Testis (tissue), 3 donors: ENCODE results near the gene ST6GALNAC1. TPM values are rescaled to one million over a fixed set of nuclear protein-coding genes. Genes with fewer than 3 reads are reported as not detected.

ENCODE experiments used
- DNase-seq: peaks from one replicate; pipeline ENCODE4 v3.0.0-alpha.2; 2019
- H3K27ac ChIP-seq, 2 donors: fragments of 200-600 bp; sonication (generic); one replicate each; pipeline ENCODE4 v1.5.1; 2019
- H3K27me3 ChIP-seq: fragments of 200-600 bp; sonication (generic); one replicate; pipeline ENCODE4 v1.5.1; 2019
- H3K36me3 ChIP-seq: fragments of 200-600 bp; sonication (generic); one replicate; pipeline ENCODE4 v1.5.1; 2017; ENCODE audit warnings: low read depth; ENCODE audit errors: missing control alignments
- H3K4me1 ChIP-seq: fragments of 200-600 bp; sonication (generic); one replicate; pipeline ENCODE4 v1.5.1; 2019
- H3K4me3 ChIP-seq, 2 donors: fragments of 200-600 bp; sonication (generic); one replicate each; pipeline ENCODE4 v1.5.1; 2017 to 2019
- H3K9me3 ChIP-seq: fragments of 200-600 bp; sonication (generic); one replicate; pipeline ENCODE4 v1.5.1; 2017
- CTCF ChIP-seq, 3 experiments: fragments of 450-650 bp in 2 of 3; fragments of 200-600 bp in 1 of 3; sonication (generic) in 1 of 3; IDR thresholded peaks; one replicate each; pipeline ENCODE4 v1.5.1; 2016 to 2019; ENCODE audit warnings: antibody characterized with exemption in 3 of 3, mild to moderate bottlenecking in 2 of 3, moderate library complexity in 1 of 3
- POLR2A ChIP-seq: fragments of 450-650 bp; IDR thresholded peaks from one replicate; pipeline ENCODE4 v1.6.1; 2017; ENCODE audit warnings: antibody characterized with exemption, mild to moderate bottlenecking, moderate library complexity
- WGBS, 2 donors: methylation state at CpG; one replicate each; pipeline ENCODE4 v1.1.5; 2018; 5-methylcytosine and 5-hydroxymethylcytosine counted together
- intact Hi-C: fragments of 100-400 bp; cut with DNase I; formaldehyde crosslinking; loops from one replicate; pipeline ENCODE4 v1.15.1; 2023; ENCODE audit warnings: low total_unique reads
- polyA plus RNA-seq: library from polyadenylated mRNA; stranded (reverse); fragments of 350-450 nt; fragmentation: Illumina TruSeq; extraction: RNeasy Lipid Tissue Mini Kit (QIAGEN cat#74804); gene quantifications from one replicate; pipeline ENCODE4 v1.2.3, GENCODE V29; 2014; ENCODE audit warnings: low read depth, low replicate concordance; ENCODE audit not compliant: insufficient read depth
- total RNA-seq, 2 donors: library from RNA; depleted of rRNA; stranded (reverse); fragments of >200 nt; gene quantifications; one replicate each; pipeline ENCODE4 v1.2.3, GENCODE V29; 2016

The ST6GALNAC1 gene
- total and polyA plus RNA-seq, 3 donors from 2014 or later = 11.9 to 20.6 (median 20.1) TPM

GRCh38 chr17:76650504-76650903 is 6.9 kb upstream of the ST6GALNAC1 start:
- DNase-seq = no peak
- no peaks in the 10 kb centered on the region for H3K36me3 ChIP-seq
- no peaks in the 10 kb centered on the region for H3K27me3 ChIP-seq
- no peak overlapping the region for H3K4me3 ChIP-seq
- no peak overlapping the region for H3K27ac ChIP-seq
- 92 to 95% methylated on average over 5 of the region's 5 CpGs for WGBS, 2 donors
- H3K4me1 ChIP-seq = no peaks in the 10 kb centered on the region
- intact Hi-C loops = no loop called here
- H3K9me3 ChIP-seq = no peaks in the 10 kb centered on the region
- TF ChIP-seq CTCF (IDR thresholded peaks at IDR 0.05) = no peak
- no peak for TF ChIP-seq POLR2A

GRCh38 chr17:76646712-76647111 is 3.2 kb upstream of the ST6GALNAC1 start:
- TF ChIP-seq CTCF (IDR thresholded peaks at IDR 0.05) (no peak), POLR2A (no peak)
- Histone ChIP-seq H3K9me3 (no peaks in the 10 kb centered on the region), H3K4me1 (no peaks in the 10 kb centered on the region), H3K36me3 (no peaks in the 10 kb centered on the region), H3K4me3 (no peak overlapping the region), H3K27me3 (no peaks in the 10 kb centered on the region), H3K27ac (no peak overlapping the region)
- 80 to 83% methylated on average over 1 of the region's 1 CpG for WGBS, 2 donors
- no peak for DNase-seq
- intact Hi-C loops = no loop called here

- DNase-seq = no peak
- WGBS, 2 donors = 89 to 94% methylated on average over 5 of the region's 5 CpGs
- Histone ChIP-seq H3K4me1 (no peaks in the 10 kb centered on the region), H3K4me3 (no peak overlapping the region), H3K27me3 (no peaks in the 10 kb centered on the region), H3K36me3 (no peaks in the 10 kb centered on the region), H3K27ac (no peak overlapping the region), H3K9me3 (no peaks in the 10 kb centered on the region)
- TF ChIP-seq POLR2A (no peak), CTCF (IDR thresholded peaks at IDR 0.05) (no peak)
- intact Hi-C loops = no loop called here
Measured at GRCh38 chr17:76645481-76645880, 1.9 kb upstream of the ST6GALNAC1 start.

- WGBS, 2 donors = 83 to 89% methylated on average over 8 of the region's 8 CpGs
- DNase-seq = no peak
- no peak for TF ChIP-seq POLR2A
- Histone ChIP-seq H3K4me1 (no peaks in the 10 kb centered on the region), H3K27ac (no peak overlapping the region), H3K4me3 (no peak overlapping the region), H3K27me3 (no peaks in the 10 kb centered on the region), H3K36me3 (no peaks in the 10 kb centered on the region), H3K9me3 (no peaks in the 10 kb centered on the region)
- intact Hi-C loops = no loop called here
Measured at GRCh38 chr17:76644995-76645394, 1.4 kb upstream of the ST6GALNAC1 start.

GRCh38 chr17:76642994-76643393 is 563 bp downstream of the ST6GALNAC1 start:
- H3K4me3 ChIP-seq = no peak overlapping the region
- H3K9me3 ChIP-seq = no peaks in the 10 kb centered on the region
- no peaks in the 10 kb centered on the region for H3K27me3 ChIP-seq
- intact Hi-C loops = no loop called here
- peak overlapping the region in 1 of 2 donors; percentile 60 for H3K27ac ChIP-seq
- H3K4me1 ChIP-seq = peaks cover 12% of the 10 kb centered on the region
- 56 to 63% methylated on average over 6 of the region's 6 CpGs for WGBS, 2 donors
- H3K36me3 ChIP-seq = no peaks in the 10 kb centered on the region
- no peak for DNase-seq
- TF ChIP-seq CTCF (IDR thresholded peaks at IDR 0.05) (no peak), POLR2A (no peak)
